PFSK-1 (cell line): ENCODE results near the gene USP14.

Source experiments
- FOXP2 ChIP-seq: optimal IDR thresholded peaks from 2 replicates; pipeline ENCODE3; 2011; ENCODE audit warnings: borderline replicate concordance, control low read depth, inconsistent platforms; ENCODE audit not compliant: insufficient read depth; ENCODE audit errors: extremely low read length, extremely low read depth
- POLR2AphosphoS5 ChIP-seq: IDR thresholded peaks from 2 replicates; pipeline ENCODE4 v1.6.1; 2012; ENCODE audit warnings: low read depth, mild to moderate bottlenecking, control low read depth, low read length, moderate library complexity
- REST ChIP-seq, 2 experiments: IDR thresholded peaks; 2 replicates each; pipeline versions ENCODE4 v1.6.1 to v1.8.0; 2011 to 2012; ENCODE audit warnings: low read depth in 2 of 2, low read length in 2 of 2, control low read depth in 1 of 2, inconsistent platforms in 1 of 2, mild to moderate bottlenecking in 1 of 2, moderate library complexity in 1 of 2; ENCODE audit not compliant: insufficient read depth in 1 of 2
- SIN3A ChIP-seq: IDR thresholded peaks from 2 replicates; pipeline ENCODE4 v1.6.1; 2012; ENCODE audit warnings: mild to moderate bottlenecking, low read length, moderate library complexity, borderline replicate concordance; ENCODE audit not compliant: insufficient read depth
- TAF1 ChIP-seq: IDR thresholded peaks from 2 replicates; pipeline ENCODE4 v1.6.1; 2012; ENCODE audit warnings: low read length, control low read depth, borderline replicate concordance; ENCODE audit not compliant: insufficient read depth

Gene USP14

GRCh38 chr18:228586-228985 is 70.2 kb downstream of the USP14 start:
- TF ChIP-seq TAF1, result no peak
- no peak for TF ChIP-seq SIN3A

GRCh38 chr18:231563-231962 is 73.2 kb downstream of the USP14 start:
- no peak for TF ChIP-seq TAF1
- TF ChIP-seq FOXP2, result no peak
- no peak for TF ChIP-seq REST (IDR thresholded peaks at IDR 0.05; ENCODE audit: insufficient read depth in 1 of 2, low read depth in 2 of 2, low read length in 2 of 2)
- no peak for TF ChIP-seq POLR2AphosphoS5
- TF ChIP-seq SIN3A, result no peak

GRCh38 chr18:240175-240574 is 81.8 kb downstream of the USP14 start:
- TF ChIP-seq REST (IDR thresholded peaks at IDR 0.05; ENCODE audit: insufficient read depth in 1 of 2, low read depth in 2 of 2, low read length in 2 of 2) (no peak), FOXP2 (no peak), TAF1 (no peak), SIN3A (no peak), POLR2AphosphoS5 (no peak)

GRCh38 chr18:245282-245847 is 87.0 kb downstream of the USP14 start:
- no peak for TF ChIP-seq REST (IDR thresholded peaks at IDR 0.05; ENCODE audit: insufficient read depth in 1 of 2, low read depth in 2 of 2, low read length in 2 of 2)
- TF ChIP-seq POLR2AphosphoS5, result no peak
- no peak for TF ChIP-seq FOXP2
- TF ChIP-seq TAF1, result no peak
- TF ChIP-seq SIN3A, result no peak

- TF ChIP-seq POLR2AphosphoS5 (no peak), REST (IDR thresholded peaks at IDR 0.05; ENCODE audit: insufficient read depth in 1 of 2, low read depth in 2 of 2, low read length in 2 of 2) (no peak), TAF1 (no peak), FOXP2 (no peak), SIN3A (no peak)
Observed at GRCh38 chr18:248053-248452, 89.7 kb downstream of the USP14 start.
